ENCODE measurements around the gene DRICH1.

DNA sequence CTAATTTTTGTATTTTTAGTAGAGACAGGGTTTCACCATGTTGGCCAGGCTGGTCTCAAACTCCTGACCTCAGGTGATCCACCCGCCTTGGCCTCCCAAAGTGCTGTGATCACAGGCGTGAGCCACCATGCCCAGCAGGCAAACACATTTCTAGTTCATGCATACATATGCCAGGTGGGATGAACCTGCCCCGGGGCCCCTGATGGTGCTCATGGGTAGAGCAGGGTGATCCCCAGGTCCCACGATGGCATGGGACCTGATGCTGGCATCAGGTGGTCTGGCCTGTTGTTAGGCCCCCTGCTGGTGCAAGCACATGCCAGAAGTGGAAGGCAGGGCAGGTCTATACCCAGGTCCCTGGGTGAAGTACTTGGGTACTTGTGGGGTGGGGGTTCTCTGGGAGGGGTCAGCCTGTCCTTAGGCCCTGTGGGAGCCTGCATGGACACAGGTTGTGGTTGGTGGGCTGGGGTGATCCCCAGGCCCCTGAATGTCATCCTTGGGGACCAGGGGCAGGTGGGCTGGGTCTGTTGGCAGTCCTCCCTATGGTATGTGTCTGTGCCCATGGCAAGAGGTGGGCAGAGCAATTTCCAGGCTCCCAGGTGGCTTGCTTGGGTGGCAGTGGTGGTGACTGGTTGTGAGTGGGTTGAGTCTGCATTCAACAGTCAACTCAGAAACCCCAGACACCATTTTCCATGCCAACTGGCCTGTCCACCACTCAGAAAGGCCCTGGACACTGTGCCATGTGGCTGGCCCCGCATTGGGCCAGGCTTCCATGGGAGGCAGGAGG lies 49.1 kb upstream of the DRICH1 start:
- TF ChIP-seq POLR2AphosphoS5 (IDR thresholded peaks at IDR 0.05) (no peak), POLR2A (IDR thresholded peaks at IDR 0.05) (no peak)
- TF ChIP-seq, protein P1, sequence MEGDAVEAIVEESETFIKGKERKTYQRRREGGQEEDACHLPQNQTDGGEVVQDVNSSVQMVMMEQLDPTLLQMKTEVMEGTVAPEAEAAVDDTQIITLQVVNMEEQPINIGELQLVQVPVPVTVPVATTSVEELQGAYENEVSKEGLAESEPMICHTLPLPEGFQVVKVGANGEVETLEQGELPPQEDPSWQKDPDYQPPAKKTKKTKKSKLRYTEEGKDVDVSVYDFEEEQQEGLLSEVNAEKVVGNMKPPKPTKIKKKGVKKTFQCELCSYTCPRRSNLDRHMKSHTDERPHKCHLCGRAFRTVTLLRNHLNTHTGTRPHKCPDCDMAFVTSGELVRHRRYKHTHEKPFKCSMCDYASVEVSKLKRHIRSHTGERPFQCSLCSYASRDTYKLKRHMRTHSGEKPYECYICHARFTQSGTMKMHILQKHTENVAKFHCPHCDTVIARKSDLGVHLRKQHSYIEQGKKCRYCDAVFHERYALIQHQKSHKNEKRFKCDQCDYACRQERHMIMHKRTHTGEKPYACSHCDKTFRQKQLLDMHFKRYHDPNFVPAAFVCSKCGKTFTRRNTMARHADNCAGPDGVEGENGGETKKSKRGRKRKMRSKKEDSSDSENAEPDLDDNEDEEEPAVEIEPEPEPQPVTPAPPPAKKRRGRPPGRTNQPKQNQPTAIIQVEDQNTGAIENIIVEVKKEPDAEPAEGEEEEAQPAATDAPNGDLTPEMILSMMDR (IDR thresholded peaks at IDR 0.05), result no peak
